HCT116 (cell line): ENCODE measurements around the gene GNAI2. TPM values are rescaled to one million over a fixed set of nuclear protein-coding genes. Genes with fewer than 3 reads are reported as not detected.
A peak's percentile ranks its signal among the peaks of the same experiment; 100 is the strongest.

Experiments
- ATAC-seq: fragments of 200-7000 bp; cut with Tn5 transposase; 2 replicates; pipeline ENCODE4 v1.9.1; 2020; ENCODE audit warnings: mild to moderate bottlenecking, moderate library complexity
- BruUV-seq: library from RNA; stranded (reverse); fragments of 400-500 nt; replicated peaks from 2 replicates; lab custom pipeline; 2021; lab: Mats Ljungman, UMichigan
- CTCF ChIA-PET: fragments of 300-600 bp; sonication (Branson Sonifier 250); formaldehyde crosslinking; loops from one replicate; lab custom pipeline; 2021; ENCODE audit warnings: antibody characterized with exemption; lab: Charles Lee
- POLR2A ChIA-PET: fragments of 300-600, 350-600 bp; sonication (Branson Sonifier 250); formaldehyde crosslinking; loops from one replicate; lab custom pipeline; 2021; ENCODE audit warnings: antibody characterized with exemption; lab: Charles Lee
- RAD21 ChIA-PET, 2 experiments: fragments of 300-600 bp; sonication (Branson Sonifier 250); formaldehyde crosslinking; loops; one replicate each; lab custom pipeline; 2023; ENCODE audit warnings: low total read pairs in 2 of 2; ENCODE audit not compliant: uncharacterized antibody in 2 of 2, unreplicated experiment in 2 of 2, low non-redundant PET in 1 of 2; lab: Charles Lee
- DNase-seq: peaks from one replicate; pipeline ENCODE4 v3.0.0-alpha.2; 2010; ENCODE audit warnings: low read depth, low spot score
- H2AFZ ChIP-seq: fragments of 200-600 bp; shearing (Covaris generic), sonication (generic); 2 replicates; pipeline ENCODE4 v1.6.1; 2017; ENCODE audit warnings: low read depth, mixed run types, mixed read lengths, antibody characterized with exemption, low read length; ENCODE audit not compliant: poor library complexity, severe bottlenecking
- H3K27ac ChIP-seq: 2 replicates; pipeline ENCODE4 v1.5.1; 2012; ENCODE audit warnings: low read depth, low read length
- H3K27me3 ChIP-seq: fragments of 200-600 bp; sonication (generic); 2 replicates; pipeline ENCODE4 v1.6.1; 2016; ENCODE audit warnings: mixed run types, low read length, mixed read lengths; ENCODE audit not compliant: insufficient read depth
- H3K36me3 ChIP-seq, 2 experiments: fragments of 200-500 bp in 1 of 2; fragments of 200-600 bp in 1 of 2; sonication (Bioruptor generic) in 1 of 2; sonication (generic) in 1 of 2; 2 replicates each; pipeline versions ENCODE4 v1.5.1 to v1.6.1; 2014 to 2016; ENCODE audit warnings: low read length in 2 of 2, inconsistent platforms in 1 of 2, mixed read lengths in 1 of 2, mixed run types in 1 of 2; ENCODE audit not compliant: insufficient read depth in 2 of 2, control insufficient read depth in 1 of 2
- H3K4me1 ChIP-seq, 2 experiments: fragments of 200-600 bp in 1 of 2; sonication (generic) in 1 of 2; 2 replicates each; pipeline versions ENCODE4 v1.5.1 to v1.6.1; 2012 to 2017; ENCODE audit warnings: low read length in 2 of 2, inconsistent platforms in 1 of 2, mild to moderate bottlenecking in 1 of 2, mixed read lengths in 1 of 2, mixed run types in 1 of 2, moderate library complexity in 1 of 2; ENCODE audit not compliant: insufficient read depth in 2 of 2, control insufficient read depth in 1 of 2
- H3K4me2 ChIP-seq: fragments of 200-600 bp; sonication (generic); 2 replicates; pipeline ENCODE4 v1.6.1; 2017; ENCODE audit warnings: mixed run types, low read length, mixed read lengths
- H3K4me3 ChIP-seq, 2 experiments: fragments of 200-600 bp in 1 of 2; sonication (generic) in 1 of 2; replicated peaks in 1 of 2; 2 replicates each; pipeline ENCODE4 v1.5.1; 2011 to 2016; ENCODE audit warnings: low read length in 2 of 2, control low read depth in 1 of 2, low read depth in 1 of 2, mild to moderate bottlenecking in 1 of 2, mixed read lengths in 1 of 2, mixed run types in 1 of 2
- H3K79me2 ChIP-seq: fragments of 200-600 bp; sonication (generic); 2 replicates; pipeline ENCODE4 v1.6.1; 2017; ENCODE audit warnings: mild to moderate bottlenecking, mixed run types, low read length, moderate library complexity, mixed read lengths; ENCODE audit not compliant: insufficient read depth
- H3K9ac ChIP-seq: fragments of 200-600 bp; sonication (generic); 2 replicates; pipeline ENCODE4 v1.6.1; 2016; ENCODE audit warnings: low read length, mixed read lengths
- H3K9me2 ChIP-seq: fragments of 200-600 bp; sonication (generic), shearing (Covaris generic); 2 replicates; pipeline ENCODE4 v1.6.1; 2017; ENCODE audit warnings: mixed run types, mild to moderate bottlenecking, moderate library complexity; ENCODE audit not compliant: insufficient read depth
- H3K9me3 ChIP-seq, 2 experiments: fragments of 200-500 bp in 1 of 2; fragments of 200-600 bp in 1 of 2; sonication (Bioruptor generic) in 1 of 2; sonication (generic) in 1 of 2; 2 replicates each; pipeline ENCODE4 v1.6.1; 2014 to 2017; ENCODE audit warnings: low read length in 2 of 2, mixed read lengths in 2 of 2, inconsistent platforms in 1 of 2, low read depth in 1 of 2, mild to moderate bottlenecking in 1 of 2, mixed run types in 1 of 2, moderate library complexity in 1 of 2; ENCODE audit not compliant: control insufficient read depth in 1 of 2, insufficient read depth in 1 of 2
- H4K20me1 ChIP-seq: fragments of 200-600 bp; sonication (generic), shearing (Covaris generic); 2 replicates; pipeline ENCODE4 v1.6.1; 2017; ENCODE audit warnings: mixed run types, mild to moderate bottlenecking, moderate library complexity; ENCODE audit not compliant: insufficient read depth
- POLR2A ChIP-seq: IDR thresholded peaks from 2 replicates; pipeline ENCODE4 v1.7.0; 2011; ENCODE audit warnings: borderline replicate concordance; ENCODE audit not compliant: insufficient read depth, insufficient read length; ENCODE audit errors: extremely low read depth
- POLR2AphosphoS5 ChIP-seq: IDR thresholded peaks from 2 replicates; pipeline ENCODE4 v1.6.1; 2011; ENCODE audit warnings: mild to moderate bottlenecking, low read depth, low read length, moderate library complexity
- TCF7L2 ChIP-seq: IDR thresholded peaks from 2 replicates; pipeline ENCODE4 v1.7.0; 2011; ENCODE audit warnings: borderline replicate concordance, inconsistent platforms; ENCODE audit not compliant: insufficient read depth, insufficient read length; ENCODE audit errors: extremely low read depth
- ZFX ChIP-seq: fragments of 450-650 bp; IDR thresholded peaks from 2 replicates; pipeline ENCODE4 v1.6.1; 2017
- intact Hi-C: fragments of 100-400 bp; cut with micrococcal nuclease; formaldehyde crosslinking; loops from 2 replicates; pipeline ENCODE4 v1.10.0; 2022
- total RNA-seq: library from RNA; stranded (reverse); gene quantifications from one replicate; pipeline ENCODE4 v1.2.1, GENCODE V29; 2021; ENCODE audit not compliant: unreplicated experiment
- TF ChIP-seq, protein P1 (sequence below), 3 experiments: fragments of 200-600 bp in 1 of 3; sonication (generic) in 1 of 3; IDR thresholded peaks in 2 of 3; conservative IDR thresholded peaks in 1 of 3; 2 replicates each; pipeline ENCODE4 v1.5.1; 2012 to 2017; ENCODE audit warnings: low read depth in 2 of 3, low read length in 2 of 3, antibody characterized with exemption in 1 of 3, borderline replicate concordance in 1 of 3, control low read depth in 1 of 3, mild to moderate bottlenecking in 1 of 3, mixed read lengths in 1 of 3, mixed run types in 1 of 3, moderate library complexity in 1 of 3; ENCODE audit not compliant: insufficient read depth in 1 of 3

GNAI2 gene
- total RNA-seq, 1 experiment from 2014 or later: 170 TPM

DNA sequence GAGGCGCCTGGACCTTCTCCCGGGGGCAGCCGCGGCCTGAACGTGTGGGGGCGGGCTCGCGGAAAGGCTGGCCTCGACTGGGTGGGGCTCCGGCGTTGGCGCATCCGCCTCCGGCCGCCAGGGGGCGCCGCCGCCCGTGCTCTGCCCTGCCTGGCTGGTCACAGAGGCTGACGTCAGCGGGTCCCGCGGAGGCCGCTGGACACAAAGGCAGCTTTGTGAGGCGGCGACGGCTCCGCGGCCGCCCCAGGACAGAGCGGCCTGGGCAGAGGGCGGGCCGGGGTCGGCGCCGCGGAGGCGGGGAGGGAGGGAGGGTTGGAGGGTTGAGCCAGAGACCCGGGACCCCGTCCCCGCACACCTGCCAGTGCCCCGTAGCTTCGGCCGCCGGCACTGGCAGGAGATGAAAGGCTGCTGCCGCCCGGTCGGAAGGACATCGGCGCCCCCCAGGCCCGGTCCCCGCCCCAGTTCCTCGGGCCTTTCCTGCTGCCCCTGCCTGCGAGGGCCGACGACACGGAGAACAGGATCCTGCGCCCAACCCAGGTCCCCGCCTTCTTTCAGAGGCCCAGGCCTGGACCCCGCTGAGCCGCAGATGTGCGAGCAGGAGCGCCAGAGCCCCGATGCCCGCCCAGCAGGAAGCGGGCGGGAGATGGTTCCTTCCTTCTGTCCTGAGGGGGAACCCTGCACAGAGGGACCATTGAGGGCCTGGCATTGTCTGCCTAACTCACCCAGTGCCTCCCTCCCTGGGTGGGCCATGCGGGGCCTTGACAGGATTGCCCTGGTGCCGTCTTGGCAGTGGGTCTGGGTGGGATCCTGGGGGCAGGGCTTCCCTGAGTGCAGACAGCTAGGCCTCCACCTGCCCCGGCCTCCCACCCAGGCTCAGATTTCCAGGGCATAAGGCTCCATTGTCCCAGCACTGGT lies 24.3 kb downstream of the GNAI2 start:
- peak; percentile 77 for ATAC-seq
- H3K27ac ChIP-seq: peak overlapping the region; percentile 77
- peak overlapping the region; percentile 84 for H3K9ac ChIP-seq
- intact Hi-C loops: loop anchor here (2.0 kb wide), 1 partner anchor 65 kb away; no protein-coding TSS in a partner anchor
- peaks cover 35 to 60% of the 10 kb centered on the region in 2 experiments for H3K4me1 ChIP-seq
- no peaks in the 10 kb centered on the region for H4K20me1 ChIP-seq
- no peaks in the 10 kb centered on the region for H3K79me2 ChIP-seq
- H3K4me3 ChIP-seq: peak overlapping the region; percentile 59 to 64
- no peaks in the 10 kb centered on the region for H3K27me3 ChIP-seq
- ChIA-PET POLR2A (interaction anchor here (0.6 to 2.0 kb wide), 6 partner anchors 9 to 1463 kb away, joined by 3 to 8 read pairs (median 4); partner anchors contain the start of genes GNAI2 and SEMA3B), RAD21 (interaction anchor here (0.8 to 1.2 kb wide), 6 partner anchors 9 to 61 kb away, joined by 3 to 7 read pairs (median 4); no protein-coding TSS in a partner anchor), CTCF (interaction anchor here (0.7 to 3.3 kb wide), 18 partner anchors 11 to 351 kb away, joined by 3 to 46 read pairs (median 4); partner anchors contain the start of genes CISH, GNAI2, HYAL3 and IFRD2)
- no peaks in the 10 kb centered on the region for H3K9me2 ChIP-seq
- no peak for DNase-seq
- H3K9me3 ChIP-seq: no peaks in the 10 kb centered on the region
- TF ChIP-seq POLR2A (no peak), ZFX (peak; percentile 82), POLR2AphosphoS5 (peak; percentile 84), TCF7L2 (peak; percentile 98)
- TF ChIP-seq, protein P1, sequence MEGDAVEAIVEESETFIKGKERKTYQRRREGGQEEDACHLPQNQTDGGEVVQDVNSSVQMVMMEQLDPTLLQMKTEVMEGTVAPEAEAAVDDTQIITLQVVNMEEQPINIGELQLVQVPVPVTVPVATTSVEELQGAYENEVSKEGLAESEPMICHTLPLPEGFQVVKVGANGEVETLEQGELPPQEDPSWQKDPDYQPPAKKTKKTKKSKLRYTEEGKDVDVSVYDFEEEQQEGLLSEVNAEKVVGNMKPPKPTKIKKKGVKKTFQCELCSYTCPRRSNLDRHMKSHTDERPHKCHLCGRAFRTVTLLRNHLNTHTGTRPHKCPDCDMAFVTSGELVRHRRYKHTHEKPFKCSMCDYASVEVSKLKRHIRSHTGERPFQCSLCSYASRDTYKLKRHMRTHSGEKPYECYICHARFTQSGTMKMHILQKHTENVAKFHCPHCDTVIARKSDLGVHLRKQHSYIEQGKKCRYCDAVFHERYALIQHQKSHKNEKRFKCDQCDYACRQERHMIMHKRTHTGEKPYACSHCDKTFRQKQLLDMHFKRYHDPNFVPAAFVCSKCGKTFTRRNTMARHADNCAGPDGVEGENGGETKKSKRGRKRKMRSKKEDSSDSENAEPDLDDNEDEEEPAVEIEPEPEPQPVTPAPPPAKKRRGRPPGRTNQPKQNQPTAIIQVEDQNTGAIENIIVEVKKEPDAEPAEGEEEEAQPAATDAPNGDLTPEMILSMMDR (IDR thresholded peaks at IDR 0.05 in 2 of 3, conservative IDR thresholded peaks at IDR 0.05 in 1 of 3; ENCODE audit: borderline replicate concordance in 1 of 3, insufficient read depth in 1 of 3, low read depth in 2 of 3, low read length in 2 of 3): peak in 2 of 3 experiments; percentile 83 to 98; a peak in 4 of 6 replicates
- H3K36me3 ChIP-seq: peaks cover 11 to 15% of the 10 kb centered on the region in 2 experiments; a peak in 3 of 4 replicates
- no peak overlapping the region for H2AFZ ChIP-seq
- H3K4me2 ChIP-seq: peak overlapping the region; percentile 92
- BruUV-seq: TSS peak; percentile 19
